Suprapubic skin (tissue), 4 donors: ENCODE data around the gene NUP37. TPM values are rescaled to one million over a fixed set of nuclear protein-coding genes. Genes with fewer than 3 reads are reported as not detected.

Experiments used
- DNase-seq, 2 donors: peaks; one replicate each; pipeline ENCODE4 v3.0.0-alpha.2; 2019; ENCODE audit warnings: low spot score in 2 of 2
- H3K27ac ChIP-seq: fragments of 200-600 bp; sonication (generic); one replicate; pipeline ENCODE4 v1.5.1; 2019
- H3K27me3 ChIP-seq: fragments of 200-600 bp; sonication (generic); one replicate; pipeline ENCODE4 v1.5.1; 2019
- H3K36me3 ChIP-seq: fragments of 200-600 bp; sonication (generic); one replicate; pipeline ENCODE4 v1.5.1; 2019
- H3K4me1 ChIP-seq: fragments of 200-600 bp; sonication (generic); one replicate; pipeline ENCODE4 v1.5.1; 2019
- H3K4me3 ChIP-seq: fragments of 200-600 bp; sonication (generic); one replicate; pipeline ENCODE4 v1.5.1; 2019; ENCODE audit warnings: mild to moderate bottlenecking
- H3K9me3 ChIP-seq: fragments of 200-600 bp; sonication (generic); one replicate; pipeline ENCODE4 v1.5.1; 2019
- CTCF ChIP-seq, 2 donors: fragments of 200-600 bp in 1 of 2; fragments of 450-650 bp in 1 of 2; sonication (generic) in 1 of 2; IDR thresholded peaks; one replicate each; pipeline ENCODE4 v1.5.1; 2016 to 2019; ENCODE audit warnings: antibody characterized with exemption in 2 of 2, mild to moderate bottlenecking in 1 of 2, moderate library complexity in 1 of 2
- EP300 ChIP-seq: sonication (generic); formaldehyde crosslinking; IDR thresholded peaks from one replicate; pipeline ENCODE4 v1.6.1; 2017; ENCODE audit warnings: antibody characterized with exemption
- POLR2A ChIP-seq, 2 donors: fragments of 450-650 bp; IDR thresholded peaks; one replicate each; pipeline ENCODE4 v1.6.1; 2017; ENCODE audit warnings: antibody characterized with exemption in 2 of 2, mild to moderate bottlenecking in 2 of 2, moderate library complexity in 2 of 2
- POLR2AphosphoS5 ChIP-seq, 3 donors: sonication (generic); formaldehyde crosslinking; IDR thresholded peaks; one replicate each; pipeline ENCODE4 v1.6.1; 2017; ENCODE audit warnings: antibody characterized with exemption in 3 of 3
- WGBS: methylation state at CpG from one replicate; pipeline ENCODE4 v1.1.5; 2018; 5-methylcytosine and 5-hydroxymethylcytosine counted together
- total RNA-seq, 4 donors: library from RNA; depleted of rRNA; stranded (reverse); fragments of >200 nt; gene quantifications; one replicate each; pipeline ENCODE4 v1.1.0, GENCODE V29; 2016

The NUP37 gene
- total RNA-seq, 4 donors from 2014 or later, result 13.8 to 22.1 (median 19.1) TPM

DNA sequence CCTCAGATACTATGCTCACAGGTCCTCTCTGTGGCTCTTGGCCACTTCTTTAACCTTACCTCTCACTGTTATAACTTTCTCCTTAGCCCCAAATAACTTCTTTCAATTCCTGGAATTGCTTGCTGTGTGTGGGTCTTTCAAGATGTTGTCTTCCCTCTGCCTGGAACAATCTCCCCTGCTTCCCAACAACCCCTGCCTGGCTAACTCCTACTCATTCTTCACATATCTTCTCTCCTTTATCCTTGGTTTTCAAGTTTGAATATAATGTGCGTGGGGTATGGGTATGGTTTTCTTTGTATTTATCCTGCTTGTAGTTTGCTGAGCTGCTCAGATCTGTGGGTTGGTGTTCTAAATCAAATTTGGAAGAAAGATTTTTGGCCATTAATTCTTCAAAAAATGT lies 55.4 kb downstream of the NUP37 start:
- no peak for DNase-seq
- Histone ChIP-seq H3K4me3 (no peak overlapping the region), H3K4me1 (peaks cover 12% of the 10 kb centered on the region), H3K36me3 (no peaks in the 10 kb centered on the region), H3K9me3 (no peaks in the 10 kb centered on the region), H3K27ac (no peak overlapping the region), H3K27me3 (no peaks in the 10 kb centered on the region)
- TF ChIP-seq CTCF (IDR thresholded peaks at IDR 0.05), result no peak
- no peak for TF ChIP-seq POLR2A (IDR thresholded peaks at IDR 0.05)
- no peak for TF ChIP-seq EP300
- no peak for TF ChIP-seq POLR2AphosphoS5 (IDR thresholded peaks at IDR 0.05)
- 90% methylated on average over 1 of the region's 1 CpG for WGBS

DNA sequence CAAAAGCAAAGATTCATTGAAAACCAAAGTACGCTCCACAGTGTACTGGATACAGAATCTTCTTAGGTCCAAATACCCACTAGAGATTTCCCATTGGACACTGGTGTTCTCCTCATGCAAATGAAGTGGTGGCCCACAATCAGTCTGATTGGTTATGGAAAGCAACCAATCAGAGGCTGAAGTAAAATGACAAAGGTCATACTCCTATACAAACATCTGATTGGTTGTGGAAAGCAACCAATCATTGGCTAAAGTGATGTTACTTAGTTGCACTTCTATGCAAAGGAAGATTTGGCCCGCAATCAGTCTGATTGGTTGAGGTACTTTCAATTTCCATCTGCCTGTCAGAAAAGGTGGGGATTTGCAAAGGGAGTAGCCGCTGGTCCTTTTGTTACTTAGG lies 56.8 kb downstream of the NUP37 start:
- no peak overlapping the region for H3K27ac ChIP-seq
- no peak for DNase-seq
- no peaks in the 10 kb centered on the region for H3K36me3 ChIP-seq
- H3K27me3 ChIP-seq, result no peaks in the 10 kb centered on the region
- TF ChIP-seq EP300 (no peak), POLR2AphosphoS5 (IDR thresholded peaks at IDR 0.05) (no peak), POLR2A (IDR thresholded peaks at IDR 0.05) (no peak), CTCF (IDR thresholded peaks at IDR 0.05) (no peak)
- no peaks in the 10 kb centered on the region for H3K9me3 ChIP-seq
- WGBS, result 97% methylated on average over 3 of the region's 3 CpGs
- H3K4me3 ChIP-seq, result no peak overlapping the region
- H3K4me1 ChIP-seq, result peaks cover 12% of the 10 kb centered on the region

- no peak overlapping the region for H3K27ac ChIP-seq
- WGBS, result 85% methylated on average over 11 of the region's 11 CpGs
- peaks cover 4% of the 10 kb centered on the region for H3K36me3 ChIP-seq
- H3K4me3 ChIP-seq, result peak overlapping the region; percentile 96
- no peak for TF ChIP-seq POLR2AphosphoS5 (IDR thresholded peaks at IDR 0.05)
- TF ChIP-seq POLR2A (IDR thresholded peaks at IDR 0.05), result no peak
- TF ChIP-seq CTCF (IDR thresholded peaks at IDR 0.05), result no peak
- TF ChIP-seq EP300, result peak; percentile 28
- H3K9me3 ChIP-seq, result no peaks in the 10 kb centered on the region
- no peak for DNase-seq
- peaks cover 12% of the 10 kb centered on the region for H3K4me1 ChIP-seq
- H3K27me3 ChIP-seq, result no peaks in the 10 kb centered on the region
Observed at GRCh38 chr12:102062419-102062806, 57.5 kb downstream of the NUP37 start.

DNA sequence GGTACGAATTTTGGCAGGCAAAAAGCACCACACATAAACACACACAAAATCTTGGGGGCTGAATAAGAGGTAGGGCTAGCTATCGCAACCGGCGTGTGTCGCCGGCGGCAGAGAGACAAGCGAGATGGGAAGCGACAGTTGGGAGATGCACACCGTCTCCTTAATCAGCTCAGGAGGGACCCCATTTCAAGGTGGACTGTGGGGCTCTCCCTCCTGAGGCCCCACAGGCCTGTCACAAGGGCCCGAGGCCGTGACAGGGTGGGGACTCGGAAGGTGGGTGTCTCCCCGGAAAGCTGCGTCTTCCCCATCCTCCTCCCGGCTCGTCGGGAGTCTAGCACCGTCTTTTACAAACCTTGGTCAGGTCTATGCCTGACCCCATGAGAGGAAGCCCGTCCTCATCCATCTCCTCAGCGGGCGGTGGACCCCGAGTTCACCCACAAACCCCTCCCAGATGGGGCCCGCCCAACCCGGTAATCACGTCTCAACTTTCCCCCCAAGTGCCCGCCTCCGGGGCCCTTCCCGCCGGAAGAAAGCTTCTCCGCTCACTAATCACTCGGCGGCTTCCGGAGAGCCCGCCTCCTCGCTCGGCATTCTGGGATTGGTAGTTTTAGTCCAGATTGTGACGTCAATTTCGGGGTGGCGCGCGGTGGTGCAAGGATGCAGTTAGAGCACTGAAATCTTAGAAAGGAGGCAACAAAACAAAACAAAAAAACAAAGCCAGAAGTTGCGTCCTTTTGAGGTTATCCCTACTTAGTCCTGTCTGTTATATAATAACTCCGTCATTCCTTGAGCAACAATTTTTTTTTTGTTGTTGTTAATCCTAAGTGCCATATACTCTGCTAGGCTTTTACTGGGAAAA lies 58.1 kb downstream of the NUP37 start, which contains the start of gene WASHC3:
WASHC3 (minus strand) TSS at position 432 of the 859 bp plus-strand sequence; CDS start at position 403, 29 bp downstream.
- H3K9me3 ChIP-seq, result no peaks in the 10 kb centered on the region
- H3K36me3 ChIP-seq, result peaks cover 6% of the 10 kb centered on the region
- DNase-seq, result peak; percentile 98
- WGBS, result 2% methylated on average over 32 of the region's 44 CpGs
- H3K4me1 ChIP-seq, result peaks cover 12% of the 10 kb centered on the region
- no peaks in the 10 kb centered on the region for H3K27me3 ChIP-seq
- H3K27ac ChIP-seq, result peak within 1 kb of the TSS; percentile 93
- TF ChIP-seq EP300 (no peak), CTCF (IDR thresholded peaks at IDR 0.05) (no peak), POLR2A (IDR thresholded peaks at IDR 0.05) (peak in 1 of 2 donors; percentile 81), POLR2AphosphoS5 (IDR thresholded peaks at IDR 0.05) (peak in 2 of 3 donors; percentile 53 to 66)
- peak within 1 kb of the TSS; percentile 96 for H3K4me3 ChIP-seq

- Histone ChIP-seq H3K4me1 (peaks cover 12% of the 10 kb centered on the region), H3K27me3 (no peaks in the 10 kb centered on the region), H3K27ac (peak overlapping the region; percentile 93), H3K4me3 (peak overlapping the region; percentile 96), H3K36me3 (peaks cover 13% of the 10 kb centered on the region), H3K9me3 (no peaks in the 10 kb centered on the region)
- no peak for TF ChIP-seq POLR2AphosphoS5 (IDR thresholded peaks at IDR 0.05)
- no peak for TF ChIP-seq CTCF (IDR thresholded peaks at IDR 0.05)
- TF ChIP-seq POLR2A (IDR thresholded peaks at IDR 0.05), result no peak
- no peak for TF ChIP-seq EP300
- WGBS, result 15% methylated on average over 9 of the region's 9 CpGs
- no peak for DNase-seq
Observed at GRCh38 chr12:102061096-102061559, 58.8 kb downstream of the NUP37 start.
